Colon (tissue), 2 donors: ENCODE measurements around the gene KIF13A.
"Not testable (repeated sequence)": the region's sequence is repeated elsewhere in the genome, so short reads cannot be mapped to it uniquely, and the experiment has no call there.

Experiments used
- FAIRE-seq: peaks from 2 replicates; lab custom pipeline; 2012; peaks lifted over from hg19 to GRCh38; lab: Jason Lieb, UNC
- donor health status: control.
- donor health status: control.

Gene KIF13A

DNA sequence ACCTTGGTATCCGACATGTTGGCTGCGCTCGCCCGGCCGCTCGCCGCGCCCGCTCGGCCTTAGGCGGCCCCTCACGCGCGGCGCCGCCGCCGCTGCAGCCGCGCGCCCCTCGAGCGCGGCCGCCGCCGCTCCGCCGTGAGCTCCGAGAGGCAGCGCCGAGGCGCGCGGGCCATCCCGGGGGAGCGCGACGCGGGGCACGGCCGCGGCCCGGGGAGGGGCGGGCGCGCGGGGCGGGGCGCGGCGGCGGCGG, at the start of gene KIF13A:
Gene KIF13A (minus strand): TSS at position 189 of the 250 bp plus-strand sequence. CDS start 172 bp downstream, at position 17.
- no peak for FAIRE-seq

DNA sequence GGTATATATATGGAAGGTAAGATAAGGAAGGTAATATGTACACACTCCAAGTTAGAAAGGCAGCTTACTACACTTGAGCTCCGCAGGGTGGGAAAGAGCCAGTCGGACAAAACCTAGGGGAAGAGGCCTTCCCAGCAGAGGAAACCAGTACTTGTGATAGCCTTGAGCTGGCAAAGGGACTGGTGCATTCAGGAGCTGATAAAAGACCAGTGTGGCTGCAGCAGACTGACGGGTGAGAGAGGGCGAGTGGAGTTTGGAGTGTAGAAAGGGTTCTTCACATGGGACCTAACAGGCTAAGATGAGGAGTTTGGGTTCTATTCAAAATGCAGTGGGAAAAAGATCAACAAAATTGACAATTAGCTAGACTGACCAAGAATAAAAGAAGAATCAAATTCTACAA, 49.3 kb upstream of the KIF13A start:
- no peak for FAIRE-seq

DNA sequence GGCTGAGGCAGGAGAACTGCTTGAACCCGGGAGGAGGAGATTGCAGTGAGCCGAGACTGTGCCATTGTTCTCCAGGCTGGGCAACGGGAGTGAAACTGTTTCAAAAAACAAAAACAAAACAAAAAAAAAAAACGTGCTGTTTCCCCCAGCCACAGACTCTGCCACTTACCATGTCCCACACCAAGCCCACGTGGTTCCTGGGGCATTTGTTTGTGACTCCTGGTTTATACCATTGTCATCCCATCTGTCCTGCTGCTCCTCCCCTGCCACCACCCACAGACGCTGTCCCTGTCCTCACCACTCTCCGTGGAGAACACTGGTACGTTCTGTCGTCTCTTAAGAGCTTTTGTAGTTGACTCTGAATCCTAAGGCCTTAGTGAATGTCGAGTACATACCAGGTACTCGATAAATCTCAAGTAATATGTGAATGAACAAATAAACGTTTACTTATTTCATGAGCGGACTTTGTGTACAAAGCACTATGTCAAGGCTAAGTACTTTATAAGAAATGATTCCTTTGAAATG, 48.0 kb upstream of the KIF13A start:
- FAIRE-seq = no peak

DNA sequence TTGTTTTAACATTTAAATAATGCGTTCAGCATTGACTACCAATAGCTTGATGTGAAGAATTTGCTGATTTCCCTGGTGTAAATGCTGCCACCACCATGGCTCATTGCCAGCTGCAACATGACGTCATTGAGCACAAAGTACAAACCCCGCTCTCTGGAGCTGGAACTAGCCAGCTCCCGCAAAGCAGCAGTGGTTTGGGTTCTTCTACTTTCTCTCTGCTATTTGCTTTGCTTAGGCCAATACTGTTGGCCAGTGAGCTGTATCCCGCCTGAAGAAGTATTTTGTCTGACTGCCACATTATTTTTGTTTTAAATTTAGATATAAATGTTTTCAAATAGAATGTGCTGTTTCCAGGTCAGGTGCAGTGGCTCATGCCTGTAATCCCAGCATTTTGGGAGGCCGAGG, 47.4 kb upstream of the KIF13A start:
- FAIRE-seq = no peak

DNA sequence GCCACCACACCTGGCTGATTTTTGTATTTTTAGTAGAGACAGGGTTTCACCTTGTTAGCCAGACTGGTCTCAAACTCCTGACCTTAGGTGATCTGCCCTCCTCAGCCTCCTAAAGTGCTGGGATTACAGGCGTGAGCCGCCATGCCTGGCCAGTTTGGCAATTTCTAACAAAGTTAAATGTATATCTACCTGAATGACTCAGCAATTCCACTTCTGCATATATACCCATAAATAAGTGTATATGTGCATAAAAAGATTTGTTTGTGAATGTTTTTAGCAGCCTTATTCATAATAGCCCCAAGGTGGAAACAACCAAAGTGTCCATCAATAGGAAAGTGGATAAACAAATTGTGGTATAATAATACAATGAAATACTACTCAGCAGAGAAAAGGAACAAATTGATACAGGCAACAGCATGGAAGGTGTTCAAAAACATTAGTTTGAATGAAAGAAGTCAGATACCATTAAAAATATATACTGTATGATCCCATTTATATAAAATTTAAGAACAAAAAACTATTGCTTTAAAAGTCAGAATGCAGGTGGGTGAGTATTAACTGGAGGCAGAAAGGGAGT, 44.3 kb upstream of the KIF13A start:
- no peak for FAIRE-seq

DNA sequence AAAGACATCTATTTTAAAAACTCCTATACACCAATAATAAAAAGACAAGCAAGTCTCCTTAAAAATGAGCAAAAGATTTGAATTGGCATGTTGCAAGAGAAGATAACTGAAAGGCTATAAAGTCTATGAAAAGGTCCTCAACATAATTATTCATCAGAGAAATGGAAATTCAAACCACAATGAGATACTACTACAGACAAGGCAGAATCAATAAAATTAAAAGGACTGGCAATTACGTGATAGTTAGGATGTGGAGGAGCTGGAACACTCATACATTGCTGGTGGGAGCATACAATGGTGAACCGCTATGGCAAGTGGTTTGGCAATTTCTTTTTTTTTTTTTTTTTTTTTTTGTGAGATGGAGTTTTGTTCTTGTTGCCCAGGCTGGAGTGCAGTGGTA, 43.8 kb upstream of the KIF13A start:
- FAIRE-seq = no peak

DNA sequence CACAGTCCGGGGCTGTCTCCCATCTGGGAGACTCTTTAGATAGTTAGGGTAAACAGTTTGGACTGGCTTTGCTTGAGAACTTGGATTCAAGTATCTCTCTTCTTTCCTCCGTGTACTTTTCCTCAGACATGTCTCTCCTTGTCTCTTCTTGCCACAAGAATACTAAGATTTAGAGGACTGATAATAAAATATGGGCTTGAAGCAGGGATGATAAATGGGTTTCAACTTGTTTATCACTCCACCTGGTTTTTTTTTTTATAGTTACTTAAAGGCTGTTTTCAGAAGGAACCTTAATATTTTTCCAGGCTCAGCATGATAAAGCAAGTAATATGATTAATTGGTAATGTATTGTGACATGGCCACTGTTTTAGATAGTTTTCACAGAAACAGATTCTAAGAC, 40.9 kb upstream of the KIF13A start:
- no peak for FAIRE-seq

DNA sequence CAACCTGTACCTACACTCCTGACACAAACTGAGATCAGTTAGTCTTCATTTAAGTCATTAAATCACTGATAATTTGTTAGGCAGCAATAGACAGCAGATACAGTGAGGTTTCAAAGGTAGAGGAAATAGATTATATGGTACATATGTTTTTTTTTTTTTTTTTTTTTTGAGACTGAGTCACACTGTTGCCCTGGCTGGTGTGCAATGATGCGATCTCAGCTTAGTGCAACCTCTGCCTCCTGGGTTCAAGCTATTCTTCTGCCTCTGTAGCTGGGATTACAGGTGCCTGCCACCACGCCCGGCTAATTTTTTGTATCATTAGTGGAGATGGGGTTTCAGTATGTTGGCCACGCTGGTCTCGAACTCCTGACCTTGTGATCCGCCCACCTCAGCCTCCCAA, 38.2 kb upstream of the KIF13A start:
- FAIRE-seq = no peak

DNA sequence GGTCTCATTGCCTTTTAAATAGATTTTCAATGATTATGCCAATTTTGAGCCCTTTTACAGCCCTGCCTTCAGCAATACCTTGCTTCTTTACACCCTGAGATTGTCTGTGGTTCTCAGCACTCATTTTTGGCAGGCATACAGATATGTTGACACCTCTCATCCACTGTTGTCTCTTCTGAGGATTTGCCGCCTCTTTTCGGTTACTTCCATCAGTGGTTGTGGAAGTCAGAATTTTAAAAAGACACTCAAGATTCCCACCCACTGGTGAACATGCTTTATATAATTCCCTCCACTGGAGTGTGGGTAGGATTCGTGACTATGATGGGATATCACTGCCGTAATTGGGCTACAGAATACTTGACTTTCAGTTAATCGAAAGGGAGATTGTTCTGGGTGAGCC, 37.4 kb upstream of the KIF13A start:
- no peak for FAIRE-seq

DNA sequence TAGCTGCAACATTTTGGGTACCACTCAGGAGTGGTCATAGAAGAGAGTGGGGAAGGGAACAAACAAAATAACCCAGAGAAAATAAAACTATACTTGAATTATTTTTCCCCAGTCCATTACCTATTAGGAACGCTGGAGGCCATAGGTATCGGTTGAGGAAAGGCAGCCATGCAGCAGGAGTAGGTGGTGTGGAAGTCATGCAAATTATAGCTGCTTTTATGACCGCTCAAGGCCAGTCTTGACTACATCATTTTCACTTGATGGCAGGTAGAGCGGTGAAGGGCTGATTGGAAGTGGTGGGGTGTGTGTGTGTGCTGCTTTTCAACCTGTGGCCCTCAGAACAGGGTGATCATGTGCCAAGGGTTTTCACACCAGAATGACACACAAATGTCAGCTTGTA, 36.5 kb upstream of the KIF13A start:
- FAIRE-seq = no peak

DNA sequence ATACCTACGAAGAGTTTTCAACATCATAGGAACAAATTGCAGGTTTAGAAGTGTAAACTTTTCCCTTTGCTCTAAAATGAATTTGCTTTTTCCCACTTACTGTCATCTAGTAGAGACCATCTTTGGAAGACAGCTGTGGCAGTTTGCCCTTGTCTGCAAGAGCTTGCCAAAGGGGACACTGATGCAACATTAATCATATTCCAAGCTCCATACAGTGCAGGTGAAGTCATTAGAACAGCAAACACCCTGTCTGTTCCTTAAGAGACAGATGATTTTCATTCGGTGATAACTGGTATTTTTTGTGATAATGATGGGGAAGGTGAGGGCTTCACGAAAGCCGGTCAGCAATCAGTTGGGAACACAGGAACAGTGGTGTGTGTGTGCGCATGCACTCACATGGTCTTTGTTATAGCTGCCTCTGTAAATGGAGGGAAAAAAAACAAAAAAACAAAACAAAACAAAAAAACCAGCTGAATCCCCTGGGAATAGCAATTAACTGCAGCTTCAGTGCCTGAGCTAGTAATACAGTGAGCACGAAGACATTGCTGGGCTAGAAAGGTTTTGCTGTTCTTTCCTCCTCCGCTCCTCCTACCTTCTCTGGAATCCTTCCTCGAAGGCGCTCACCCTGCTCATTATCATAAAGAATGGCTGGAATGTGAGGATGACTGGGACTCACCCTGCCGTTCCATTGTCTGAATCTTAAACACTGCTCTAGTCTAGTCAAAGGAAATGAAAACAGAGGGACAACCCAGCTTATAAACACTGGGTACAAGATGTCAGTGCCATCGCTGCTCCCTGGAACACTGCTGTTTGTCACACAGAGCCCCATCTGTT, 35.2 kb upstream of the KIF13A start:
- no peak for FAIRE-seq

DNA sequence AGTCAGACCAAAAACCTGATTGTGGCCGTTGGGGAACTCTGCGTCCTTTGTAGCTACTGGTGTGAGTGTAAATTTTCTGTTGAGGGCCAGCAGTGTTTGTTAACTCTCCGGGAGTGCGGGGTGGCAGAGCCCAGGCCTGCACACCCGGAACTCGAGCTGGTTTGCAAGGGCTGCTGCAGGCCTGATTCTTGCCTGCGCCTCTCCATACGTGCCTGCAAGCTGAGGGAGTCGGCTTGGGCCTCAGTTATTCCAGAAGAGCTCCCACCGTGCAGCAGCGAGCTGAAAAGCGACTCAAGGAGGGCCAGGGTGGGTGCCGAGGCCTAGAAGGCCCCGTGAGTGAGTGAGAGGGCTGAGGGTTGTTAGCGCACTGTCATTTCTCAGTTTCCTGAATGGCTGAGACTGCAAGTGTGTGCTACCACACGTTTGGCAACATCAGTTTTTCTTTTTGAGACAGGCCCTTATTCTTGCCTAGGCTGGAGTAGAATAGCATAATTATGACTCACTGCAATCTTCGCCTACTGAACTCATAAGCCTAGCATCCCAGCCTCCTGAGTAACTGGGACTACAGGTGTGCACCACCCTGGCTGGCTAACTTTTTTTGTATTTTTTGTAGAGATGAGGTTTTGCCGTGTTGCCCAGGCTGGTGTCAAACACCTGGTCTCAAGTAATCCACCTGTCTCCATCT, 33.9 kb upstream of the KIF13A start:
- FAIRE-seq = no peak

DNA sequence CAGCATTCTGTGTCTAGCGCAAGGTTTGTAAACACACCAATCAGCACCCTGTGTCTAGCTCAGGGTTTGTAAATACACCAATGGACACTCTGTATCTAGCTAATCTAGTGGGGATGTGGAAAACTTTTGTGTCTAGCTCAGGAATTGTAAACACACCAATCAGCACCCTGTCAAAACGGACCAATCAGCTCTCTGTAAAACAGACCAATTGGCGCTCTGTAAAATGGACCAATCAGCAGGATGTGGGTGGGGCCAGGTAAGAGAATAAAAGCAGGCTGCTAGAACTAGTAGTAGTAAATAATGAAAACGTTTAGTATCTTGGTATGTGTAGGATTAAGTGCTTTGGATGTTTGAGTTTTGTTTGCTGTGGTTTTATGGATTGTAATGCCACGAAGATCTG, 33.1 kb upstream of the KIF13A start:
- not testable (repeated sequence) for FAIRE-seq

DNA sequence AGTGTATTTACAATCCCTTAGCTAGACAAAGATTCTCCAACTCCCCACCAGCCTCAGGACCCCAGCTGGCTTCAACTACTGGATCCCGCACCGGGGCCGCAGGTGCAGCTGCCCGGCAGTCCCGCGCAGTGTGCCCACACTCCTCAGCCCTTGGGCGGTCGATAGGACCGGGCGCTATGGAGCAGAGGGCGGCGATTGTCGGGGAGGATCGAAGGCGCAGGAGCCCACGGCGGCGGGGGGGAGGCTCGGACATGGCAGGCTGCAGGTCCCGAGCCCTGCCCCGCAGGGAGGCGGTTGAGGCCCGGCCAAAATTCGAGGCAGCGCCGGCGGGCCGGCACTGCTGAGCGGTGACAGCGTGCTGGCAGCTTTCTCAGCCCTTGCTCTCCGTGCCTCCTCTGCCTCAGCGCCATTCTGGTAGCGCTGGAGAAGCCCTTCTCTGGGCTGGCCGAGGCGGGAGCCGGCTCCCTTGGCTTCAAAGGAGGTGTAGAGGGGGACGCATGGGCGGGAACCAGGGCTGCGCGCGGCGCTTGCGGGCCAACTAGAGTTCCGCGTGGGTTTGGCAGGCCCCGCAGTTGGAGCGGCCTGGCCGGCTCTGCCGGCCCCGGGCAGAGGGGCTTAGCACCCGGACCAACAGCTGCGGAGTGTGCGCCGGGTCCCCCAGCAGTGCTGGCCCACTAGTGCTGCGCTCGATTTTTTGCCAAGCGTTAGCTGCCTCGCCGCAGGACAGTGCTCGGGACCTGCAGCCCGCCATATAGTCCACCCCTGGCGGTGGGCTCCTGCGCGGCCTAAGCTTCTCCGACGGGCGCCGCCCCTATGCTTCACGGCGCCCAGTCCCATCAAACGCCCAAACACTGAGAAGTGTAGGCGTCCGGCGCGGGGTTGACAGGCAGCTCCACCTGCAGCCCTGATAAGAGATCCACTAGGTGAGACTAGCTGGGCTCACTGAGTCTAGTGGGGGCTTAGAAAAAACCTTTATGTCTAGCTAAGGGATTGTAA, 32.4 kb upstream of the KIF13A start:
- no peak for FAIRE-seq

DNA sequence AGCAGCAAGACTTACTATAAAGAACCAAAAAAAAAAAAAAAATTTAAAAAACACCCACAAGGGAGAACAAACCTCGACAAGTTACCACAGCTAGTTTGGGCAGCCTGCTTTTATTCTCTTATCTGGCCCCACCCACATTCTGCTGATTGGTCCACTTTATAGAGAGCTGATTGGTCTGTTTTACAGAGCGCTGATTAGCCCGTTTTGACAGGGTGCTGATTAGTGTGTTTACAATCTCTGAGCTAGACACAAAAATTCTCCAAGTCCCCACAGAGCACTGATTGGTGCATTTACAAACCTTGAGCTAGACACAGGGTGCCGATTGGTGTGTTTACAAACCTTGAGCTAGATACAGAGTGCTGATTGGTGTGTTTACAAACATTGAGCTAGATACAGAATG, 31.7 kb upstream of the KIF13A start:
- not testable (repeated sequence) for FAIRE-seq

DNA sequence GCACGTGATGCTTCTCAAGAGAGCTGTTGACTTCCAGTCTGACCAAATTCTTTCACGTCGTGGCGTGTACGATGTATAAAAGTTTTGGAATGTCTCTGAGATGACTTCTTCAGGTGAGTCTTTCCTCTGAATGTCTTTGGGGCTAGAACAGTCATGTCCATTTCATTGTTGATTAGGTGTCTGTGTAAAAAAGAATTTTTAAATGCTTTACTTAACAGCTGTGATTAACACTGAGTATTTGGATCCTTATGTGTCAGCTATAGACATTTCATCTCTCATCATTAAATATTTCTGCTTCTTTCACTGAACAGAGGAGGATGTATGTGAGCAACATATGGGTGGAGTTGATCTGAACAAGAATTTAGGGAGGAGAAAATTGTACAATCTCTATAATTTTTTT, 29.3 kb upstream of the KIF13A start:
- no peak for FAIRE-seq

DNA sequence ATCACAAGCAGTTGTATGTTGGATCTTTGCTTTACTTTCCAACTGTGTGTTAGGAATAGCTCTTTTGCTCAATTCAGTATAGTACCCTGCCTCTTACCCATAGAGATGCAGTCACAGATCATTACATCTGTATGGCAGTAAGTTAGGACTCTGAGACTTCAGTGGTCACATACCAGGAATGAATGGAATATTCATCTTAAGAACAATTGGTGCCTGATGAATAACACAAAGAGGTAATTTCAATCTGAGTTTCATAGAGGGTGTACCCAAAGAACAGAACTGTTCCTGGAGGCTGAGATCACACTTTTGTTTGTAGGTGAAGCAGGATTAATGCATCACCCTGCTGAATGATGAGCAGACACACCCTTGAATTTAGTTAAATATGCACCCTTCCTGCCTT, 28.7 kb upstream of the KIF13A start:
- no peak for FAIRE-seq

DNA sequence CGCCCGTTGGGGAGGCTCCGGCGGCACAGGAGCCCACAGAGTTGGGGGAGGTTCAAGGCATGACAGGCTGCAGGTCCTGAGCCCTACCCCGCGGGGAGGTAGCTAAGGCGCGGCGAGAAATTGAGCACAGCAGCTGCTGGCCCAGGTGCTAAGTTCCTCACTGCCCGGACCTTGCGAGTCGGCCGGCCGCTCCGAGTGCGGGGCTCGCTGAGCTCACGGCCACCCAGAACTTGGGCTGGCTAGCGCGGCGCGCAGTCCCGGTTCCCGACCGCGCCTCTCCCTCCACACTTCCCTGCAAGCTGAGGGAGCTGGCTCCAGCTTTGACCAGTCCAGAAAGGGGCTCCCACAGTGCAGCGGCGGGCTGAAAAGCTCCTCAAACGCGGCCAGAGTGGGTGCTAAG, 23.9 kb upstream of the KIF13A start:
- no peak for FAIRE-seq

DNA sequence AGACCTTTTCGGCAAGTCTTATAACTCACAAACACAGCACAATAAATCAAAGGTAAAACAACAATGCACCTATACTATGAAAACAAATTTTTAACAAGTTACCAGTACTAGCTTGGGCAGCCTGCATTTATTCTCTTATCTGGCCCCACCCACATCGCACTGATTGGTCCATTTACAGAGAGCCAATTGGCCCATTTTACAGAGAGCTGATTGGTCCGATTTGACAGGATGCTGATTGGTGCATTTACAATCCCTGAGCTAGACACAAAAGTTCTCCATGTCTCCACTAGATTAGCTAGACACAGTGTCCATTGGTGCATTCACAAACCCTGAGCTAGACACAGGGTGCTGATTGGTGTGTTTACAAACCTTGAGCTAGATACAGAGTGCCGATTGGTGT, 23.1 kb upstream of the KIF13A start:
- not testable (repeated sequence) for FAIRE-seq

DNA sequence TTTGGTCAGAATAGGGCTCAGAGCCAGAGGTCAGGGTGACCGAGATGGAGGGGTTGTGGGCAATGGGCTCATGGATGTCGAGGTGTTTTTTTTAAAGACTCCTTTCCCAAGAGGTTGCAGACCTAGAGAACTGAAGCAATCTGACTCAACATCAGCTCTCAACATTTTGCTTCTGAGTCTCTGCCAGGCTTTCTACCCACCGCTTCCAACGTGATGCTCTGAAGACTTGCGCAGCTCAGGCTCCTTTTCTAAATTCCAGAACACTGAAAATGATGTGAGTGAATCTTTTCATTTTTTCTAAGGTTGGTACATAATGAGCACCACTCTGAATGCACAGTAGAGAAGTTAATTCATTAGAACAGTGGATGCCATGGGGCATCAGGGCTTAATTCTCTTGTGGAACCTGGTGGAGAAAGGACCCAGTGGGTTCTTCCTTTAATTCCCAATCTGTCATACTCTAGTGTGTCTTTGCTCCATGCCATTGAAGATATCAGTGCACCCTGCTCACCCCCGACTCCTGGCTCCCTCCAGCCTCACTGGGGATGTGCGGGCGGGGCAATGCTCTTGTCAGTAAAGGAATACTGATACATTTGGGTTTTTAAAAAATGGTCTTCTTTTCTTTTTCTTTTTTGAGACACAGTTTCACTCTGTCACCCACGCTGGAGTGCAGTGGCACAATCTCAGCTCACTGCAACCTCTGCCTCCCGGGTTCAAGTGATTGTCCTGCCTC, 17.0 kb upstream of the KIF13A start:
- no peak for FAIRE-seq

DNA sequence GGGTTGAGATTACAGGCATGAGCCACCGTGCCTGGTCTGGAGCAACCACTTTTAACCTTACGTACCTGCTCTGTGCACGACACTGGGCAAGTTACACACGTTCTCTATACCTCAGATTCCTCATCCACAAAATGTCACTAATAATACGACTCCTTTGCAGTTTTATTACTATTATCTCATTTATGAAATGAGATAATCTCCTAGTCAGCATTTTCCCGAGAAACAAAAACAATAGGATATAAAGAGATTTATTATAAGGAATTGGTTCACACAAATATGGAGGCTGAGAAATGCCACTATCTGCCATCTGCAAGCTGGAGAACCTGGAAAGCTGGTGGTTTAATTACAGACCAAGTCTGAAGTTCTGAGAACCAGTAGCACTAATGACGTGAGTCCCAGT, 12.0 kb upstream of the KIF13A start:
- no peak for FAIRE-seq

DNA sequence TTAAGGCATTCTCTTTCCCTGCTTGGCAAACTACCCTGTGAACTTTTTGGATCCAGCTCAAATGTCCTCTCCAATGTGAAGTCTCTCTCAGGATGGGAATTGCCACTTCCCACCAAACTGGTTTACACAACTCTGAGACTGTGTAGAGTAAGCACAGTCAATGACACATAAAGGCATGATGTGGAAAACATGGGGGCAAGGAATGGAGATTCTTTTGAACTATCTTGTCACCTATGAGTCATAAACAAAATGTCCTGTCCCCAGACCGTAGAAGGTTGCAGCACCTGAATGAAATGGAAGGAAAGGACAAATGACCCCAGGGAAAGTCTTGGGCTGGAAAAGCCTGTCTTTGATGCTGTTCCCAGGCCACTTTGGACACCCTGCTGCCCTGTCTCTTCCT, 11.0 kb upstream of the KIF13A start:
- FAIRE-seq = no peak
